Measurements from ENCODE around the gene TGFB2. TPM values are rescaled to one million over a fixed set of nuclear protein-coding genes. Genes with fewer than 3 reads are reported as not detected.

The TGFB2 gene
- total RNA-seq, 1 experiment from 2014 or later: 37.6 TPM

DNA sequence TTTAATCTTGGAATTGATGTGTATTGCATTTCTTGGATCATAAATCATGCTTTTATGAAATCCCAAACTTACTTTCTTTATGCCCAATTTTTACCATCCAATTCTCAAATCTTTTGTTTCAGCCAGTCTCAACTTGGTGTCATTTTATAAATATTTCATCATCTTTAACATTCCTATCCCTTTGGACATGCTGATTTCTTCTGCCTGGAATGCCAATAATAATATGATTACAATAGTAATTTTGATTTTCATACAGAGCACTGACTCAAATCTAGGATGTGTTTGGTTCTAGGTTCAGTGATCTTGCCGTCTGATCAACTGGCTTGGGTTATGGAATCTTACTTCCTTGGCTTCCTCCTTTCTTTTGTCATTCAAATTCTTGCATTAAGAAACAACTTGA, 47.3 kb upstream of the TGFB2 start:
- Mint-ChIP-seq H3K4me3 (ENCODE audit: low read depth, unreplicated experiment) (no peak overlapping the region), H3K27ac (ENCODE audit: unreplicated experiment) (peak overlapping the region; percentile 63), H3K27me3 (ENCODE audit: unreplicated experiment) (no peaks in the 10 kb centered on the region), H3K9me3 (ENCODE audit: low read depth, unreplicated experiment) (no peaks in the 10 kb centered on the region), H3K36me3 (ENCODE audit: insufficient read depth, unreplicated experiment) (no peaks in the 10 kb centered on the region), H3K4me1 (ENCODE audit: low read depth, unreplicated experiment) (peaks cover 36% of the 10 kb centered on the region)
- TF ChIP-seq, protein P1, sequence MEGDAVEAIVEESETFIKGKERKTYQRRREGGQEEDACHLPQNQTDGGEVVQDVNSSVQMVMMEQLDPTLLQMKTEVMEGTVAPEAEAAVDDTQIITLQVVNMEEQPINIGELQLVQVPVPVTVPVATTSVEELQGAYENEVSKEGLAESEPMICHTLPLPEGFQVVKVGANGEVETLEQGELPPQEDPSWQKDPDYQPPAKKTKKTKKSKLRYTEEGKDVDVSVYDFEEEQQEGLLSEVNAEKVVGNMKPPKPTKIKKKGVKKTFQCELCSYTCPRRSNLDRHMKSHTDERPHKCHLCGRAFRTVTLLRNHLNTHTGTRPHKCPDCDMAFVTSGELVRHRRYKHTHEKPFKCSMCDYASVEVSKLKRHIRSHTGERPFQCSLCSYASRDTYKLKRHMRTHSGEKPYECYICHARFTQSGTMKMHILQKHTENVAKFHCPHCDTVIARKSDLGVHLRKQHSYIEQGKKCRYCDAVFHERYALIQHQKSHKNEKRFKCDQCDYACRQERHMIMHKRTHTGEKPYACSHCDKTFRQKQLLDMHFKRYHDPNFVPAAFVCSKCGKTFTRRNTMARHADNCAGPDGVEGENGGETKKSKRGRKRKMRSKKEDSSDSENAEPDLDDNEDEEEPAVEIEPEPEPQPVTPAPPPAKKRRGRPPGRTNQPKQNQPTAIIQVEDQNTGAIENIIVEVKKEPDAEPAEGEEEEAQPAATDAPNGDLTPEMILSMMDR (IDR thresholded peaks at IDR 0.05; ENCODE audit: unreplicated experiment): no peak
- BruUV-seq (replicated peaks): no TSS peak
- CTCF ChIA-PET: interaction anchor here (1.8 kb wide), 1 partner anchor 769 kb away, joined by 5 read pairs; no protein-coding TSS in a partner anchor
- intact Hi-C loops (cut with micrococcal nuclease; ENCODE audit: unreplicated experiment): no loop called here
- no peak for DNase-seq

DNA sequence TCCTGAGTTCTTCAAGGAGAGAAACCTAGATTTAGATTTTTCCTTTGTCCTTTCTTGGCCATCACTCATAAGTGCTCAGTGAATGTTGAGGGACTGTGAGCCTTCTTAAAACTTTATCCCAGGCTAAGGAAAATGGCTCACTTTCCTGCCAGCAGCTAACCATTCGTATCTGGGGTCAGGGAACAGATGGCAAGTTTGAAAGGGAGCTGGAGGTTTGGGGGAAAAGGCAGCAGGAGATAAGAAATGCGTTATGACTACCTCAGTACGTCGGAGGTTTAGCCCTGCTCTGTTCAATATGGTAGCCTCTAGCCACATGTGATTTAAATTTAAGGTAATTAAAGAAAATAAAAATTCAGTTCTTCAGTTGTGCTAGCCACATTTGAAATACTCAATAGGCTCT, 46.7 kb upstream of the TGFB2 start:
- Mint-ChIP-seq H3K4me1 (ENCODE audit: low read depth, unreplicated experiment) (peaks cover 36% of the 10 kb centered on the region), H3K9me3 (ENCODE audit: low read depth, unreplicated experiment) (no peaks in the 10 kb centered on the region), H3K27me3 (ENCODE audit: unreplicated experiment) (no peaks in the 10 kb centered on the region), H3K4me3 (ENCODE audit: low read depth, unreplicated experiment) (no peak overlapping the region), H3K27ac (ENCODE audit: unreplicated experiment) (peak overlapping the region; percentile 63), H3K36me3 (ENCODE audit: insufficient read depth, unreplicated experiment) (no peaks in the 10 kb centered on the region)
- TF ChIP-seq, protein P1 (IDR thresholded peaks at IDR 0.05; ENCODE audit: unreplicated experiment): no peak
- DNase-seq: no peak
- CTCF ChIA-PET: interaction anchor here (1.8 kb wide), 1 partner anchor 769 kb away, joined by 5 read pairs; no protein-coding TSS in a partner anchor
- intact Hi-C loops (cut with micrococcal nuclease; ENCODE audit: unreplicated experiment): no loop called here
- BruUV-seq (replicated peaks): no TSS peak

GRCh38 chr1:218299416-218299815, 45.7 kb upstream of the TGFB2 start:
- intact Hi-C loops (cut with micrococcal nuclease; ENCODE audit: unreplicated experiment): no loop called here
- CTCF ChIA-PET: interaction anchor here (0.5 to 1.8 kb wide), 8 partner anchors 8 to 1513 kb away, joined by 3 to 7 read pairs (median 4); partner anchors contain the start of genes RRP15 and TGFB2
- Mint-ChIP-seq H3K36me3 (ENCODE audit: insufficient read depth, unreplicated experiment) (no peaks in the 10 kb centered on the region), H3K4me3 (ENCODE audit: low read depth, unreplicated experiment) (no peak overlapping the region), H3K27ac (ENCODE audit: unreplicated experiment) (no peak overlapping the region), H3K9me3 (ENCODE audit: low read depth, unreplicated experiment) (no peaks in the 10 kb centered on the region), H3K4me1 (ENCODE audit: low read depth, unreplicated experiment) (peaks cover 36% of the 10 kb centered on the region), H3K27me3 (ENCODE audit: unreplicated experiment) (no peaks in the 10 kb centered on the region)
- no TSS peak for BruUV-seq (replicated peaks)
- TF ChIP-seq, protein P1 (IDR thresholded peaks at IDR 0.05; ENCODE audit: unreplicated experiment): peak; percentile 35
- DNase-seq: no peak

- no peak overlapping the region for H3K4me3 Mint-ChIP-seq (ENCODE audit: low read depth, unreplicated experiment)
- no peak overlapping the region for H3K27ac Mint-ChIP-seq (ENCODE audit: unreplicated experiment)
- no peaks in the 10 kb centered on the region for H3K36me3 Mint-ChIP-seq (ENCODE audit: insufficient read depth, unreplicated experiment)
- DNase-seq: no peak
- no TSS peak for BruUV-seq (replicated peaks)
- H3K27me3 Mint-ChIP-seq (ENCODE audit: unreplicated experiment): no peaks in the 10 kb centered on the region
- intact Hi-C loops (cut with micrococcal nuclease; ENCODE audit: unreplicated experiment): no loop called here
- H3K9me3 Mint-ChIP-seq (ENCODE audit: low read depth, unreplicated experiment): no peaks in the 10 kb centered on the region
- CTCF ChIA-PET: interaction anchor here (0.6 kb wide), 1 partner anchor 813 kb away, joined by 3 read pairs; no protein-coding TSS in a partner anchor
- peaks cover 33% of the 10 kb centered on the region for H3K4me1 Mint-ChIP-seq (ENCODE audit: low read depth, unreplicated experiment)
- TF ChIP-seq, protein P1 (IDR thresholded peaks at IDR 0.05; ENCODE audit: unreplicated experiment): no peak
Observed at GRCh38 chr1:218301217-218301616, 43.9 kb upstream of the TGFB2 start.
